ENCODE data around the gene TMEM234.

The TMEM234 gene

DNA sequence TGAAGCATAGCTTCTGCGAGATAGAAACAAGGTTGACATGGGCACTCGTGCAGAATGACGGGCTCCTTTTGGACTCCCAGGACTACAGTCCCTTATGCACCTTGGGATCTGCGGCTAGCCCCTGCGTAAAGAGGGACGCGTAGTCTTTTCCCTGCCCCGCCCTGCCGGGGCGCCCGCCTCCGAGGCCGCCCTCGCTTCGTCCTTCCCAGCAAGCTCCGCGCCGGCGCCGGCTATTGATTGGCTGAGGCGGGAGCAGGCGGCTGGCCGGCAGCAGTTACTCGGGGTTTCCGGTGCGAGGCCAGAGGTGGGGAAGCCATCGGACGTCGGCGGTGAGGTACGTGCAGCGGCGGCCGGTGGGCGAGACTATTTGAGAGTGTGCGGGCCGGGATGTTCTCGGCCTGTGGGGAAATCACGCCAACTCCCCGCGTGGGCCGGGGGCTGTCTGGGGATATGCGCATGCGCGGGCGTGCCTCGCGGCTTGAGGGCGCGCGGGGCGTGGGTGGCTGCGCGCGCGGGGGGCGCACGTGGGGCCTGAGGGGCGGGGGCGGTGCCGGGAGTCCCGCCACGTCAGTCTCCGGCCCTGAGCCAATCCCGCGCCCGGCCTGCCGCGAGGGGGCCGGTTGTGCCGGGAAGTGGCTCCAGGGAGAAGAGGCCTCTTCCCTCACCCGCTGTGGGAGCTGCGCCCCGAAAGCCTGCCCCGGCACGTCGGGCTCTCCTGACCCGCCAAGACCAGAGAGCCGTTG lies 42.5 kb downstream of the TMEM234 start, which contains the start of gene TXLNA:
Gene TXLNA (plus strand): TSS at position 233 of the 743 bp plus-strand sequence. CDS start 671 bp downstream, outside the sequence.
- Histone ChIP-seq H3K27ac (peak within 1 kb of the TSS; percentile 80), H3K9ac (ENCODE audit: insufficient read length) (peak within 1 kb of the TSS; percentile 88), H3K4me3 (peak within 1 kb of the TSS; percentile 79), H3K36me3 (ENCODE audit: insufficient read depth, low read length) (peaks cover 3% of the 10 kb centered on the region; the same call in 1 of the 2 replicates), H3K9me3 (ENCODE audit: low read depth, low read length) (no peaks in the 10 kb centered on the region)
- TF ChIP-seq FOXP2 (optimal IDR thresholded peaks at IDR 0.05; ENCODE audit: control extremely low read depth, extremely low read length, insufficient read depth) (no peak), POLR2AphosphoS5 (IDR thresholded peaks at IDR 0.05; ENCODE audit: borderline replicate concordance, low read depth, low read length) (peak; percentile 80; the same call in 1 of the 2 replicates), EZH2 (IDR thresholded peaks at IDR 0.05) (no peak)
- DNase-seq (ENCODE audit: low read depth, low spot score): no peak

DNA sequence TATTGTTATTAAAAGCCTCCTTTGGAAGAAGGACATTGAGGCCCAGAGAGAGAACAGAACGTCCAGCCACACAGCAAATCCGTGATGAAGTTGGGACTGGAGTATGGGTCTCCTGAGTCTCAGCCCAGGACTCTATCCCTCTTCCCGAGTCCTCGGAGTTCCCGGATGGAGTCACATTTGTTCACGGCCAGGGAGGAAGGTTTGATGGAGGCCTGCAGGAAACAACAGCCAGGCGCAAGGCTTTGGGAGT lies 43.0 kb downstream of the TMEM234 start:
- Histone ChIP-seq H3K9me3 (ENCODE audit: low read depth, low read length) (no peaks in the 10 kb centered on the region), H3K4me3 (no peak overlapping the region), H3K36me3 (ENCODE audit: insufficient read depth, low read length) (no peaks in the 10 kb centered on the region; the same call in 1 of the 2 replicates), H3K9ac (ENCODE audit: insufficient read length) (no peak overlapping the region), H3K27ac (0 out of 2 replicates have a peak overlapping the region, but pooled peaks have one; percentile 56)
- no peak for DNase-seq (ENCODE audit: low read depth, low spot score)
- TF ChIP-seq FOXP2 (optimal IDR thresholded peaks at IDR 0.05; ENCODE audit: control extremely low read depth, extremely low read length, insufficient read depth): no peak
- no peak for TF ChIP-seq EZH2 (IDR thresholded peaks at IDR 0.05)
- no peak for TF ChIP-seq POLR2AphosphoS5 (IDR thresholded peaks at IDR 0.05; ENCODE audit: borderline replicate concordance, low read depth, low read length)

DNA sequence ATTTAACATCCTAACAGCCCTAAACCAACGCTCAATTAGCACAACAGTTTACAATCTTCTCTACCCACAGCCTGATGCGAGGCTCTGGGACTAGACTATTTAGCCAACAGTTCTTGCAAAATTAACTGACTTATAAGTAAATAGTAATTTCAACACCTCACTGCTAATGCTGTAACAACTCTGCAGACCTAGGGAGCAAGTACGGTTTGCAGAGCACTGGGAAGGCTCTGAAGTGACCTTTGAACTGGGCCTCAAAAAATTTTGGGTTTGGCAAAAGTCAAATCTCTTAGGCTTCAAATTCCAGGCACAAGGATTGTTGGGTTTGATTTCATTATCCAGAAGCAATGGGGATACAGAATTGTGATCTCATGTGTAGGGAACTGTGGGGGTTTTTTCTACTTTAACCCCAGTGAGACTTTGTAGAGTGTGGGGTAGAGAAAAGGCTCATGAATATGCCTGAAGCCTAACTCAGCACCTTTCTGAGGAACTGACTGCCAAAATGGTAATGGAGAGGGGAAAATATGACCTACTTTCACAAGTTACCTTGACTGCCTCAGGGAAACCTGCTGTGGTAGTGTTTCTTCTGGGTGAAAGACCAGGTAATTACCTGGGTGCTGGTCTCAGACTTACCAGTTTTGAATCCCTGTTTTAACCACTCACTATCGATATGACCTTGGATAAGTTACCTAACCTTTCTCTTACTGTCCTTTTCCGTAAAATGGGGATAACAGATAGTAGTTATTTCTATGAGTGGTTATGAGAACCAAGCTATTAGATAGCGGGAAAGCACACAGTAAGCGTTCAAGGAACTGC lies 43.6 kb downstream of the TMEM234 start:
- Histone ChIP-seq H3K27ac (peak overlapping the region; percentile 56), H3K36me3 (ENCODE audit: insufficient read depth, low read length) (no peaks in the 10 kb centered on the region; the same call in 1 of the 2 replicates), H3K9ac (ENCODE audit: insufficient read length) (no peak overlapping the region), H3K4me3 (no peak overlapping the region), H3K9me3 (ENCODE audit: low read depth, low read length) (no peaks in the 10 kb centered on the region)
- TF ChIP-seq EZH2 (IDR thresholded peaks at IDR 0.05): no peak
- TF ChIP-seq FOXP2 (optimal IDR thresholded peaks at IDR 0.05; ENCODE audit: control extremely low read depth, extremely low read length, insufficient read depth): no peak
- TF ChIP-seq POLR2AphosphoS5 (IDR thresholded peaks at IDR 0.05; ENCODE audit: borderline replicate concordance, low read depth, low read length): no peak
- no peak for DNase-seq (ENCODE audit: low read depth, low spot score)

DNA sequence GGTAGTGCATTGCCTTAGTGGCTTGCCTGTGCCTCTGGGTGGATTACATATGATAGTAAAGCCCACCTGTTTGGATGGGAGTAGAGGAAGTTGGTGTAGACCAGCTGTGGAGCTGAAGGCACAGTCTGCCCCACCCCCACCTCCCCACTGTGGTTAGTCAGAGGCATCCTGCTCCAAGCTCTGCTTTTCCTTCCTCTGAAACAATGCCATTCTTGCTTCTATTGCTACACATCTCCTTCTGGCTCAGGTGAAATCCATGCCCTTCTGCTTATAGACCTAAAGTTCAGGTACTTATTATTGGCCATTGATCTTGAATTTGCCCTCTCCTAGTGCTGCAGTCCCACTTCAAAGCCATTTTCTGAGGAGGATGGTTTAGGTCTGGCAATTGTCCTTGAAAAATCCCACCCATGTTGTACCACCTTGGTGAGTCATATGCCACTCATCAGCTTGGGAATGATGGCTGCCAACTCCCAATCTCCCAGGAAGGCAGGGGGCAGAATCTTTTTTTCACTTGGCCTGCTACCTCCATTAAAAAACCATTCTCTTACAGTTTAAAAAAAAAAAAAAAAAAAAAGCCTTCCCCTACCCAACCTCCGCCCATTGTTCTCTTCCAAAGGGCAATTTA lies 49.4 kb downstream of the TMEM234 start:
- Histone ChIP-seq H3K36me3 (ENCODE audit: insufficient read depth, low read length) (peaks cover 50% of the 10 kb centered on the region), H3K4me3 (no peak overlapping the region), H3K27ac (no peak overlapping the region), H3K9ac (ENCODE audit: insufficient read length) (no peak overlapping the region), H3K9me3 (ENCODE audit: low read depth, low read length) (no peaks in the 10 kb centered on the region)
- TF ChIP-seq FOXP2 (optimal IDR thresholded peaks at IDR 0.05; ENCODE audit: control extremely low read depth, extremely low read length, insufficient read depth) (no peak), POLR2AphosphoS5 (IDR thresholded peaks at IDR 0.05; ENCODE audit: borderline replicate concordance, low read depth, low read length) (no peak)
- DNase-seq (ENCODE audit: low read depth, low spot score): no peak

DNA sequence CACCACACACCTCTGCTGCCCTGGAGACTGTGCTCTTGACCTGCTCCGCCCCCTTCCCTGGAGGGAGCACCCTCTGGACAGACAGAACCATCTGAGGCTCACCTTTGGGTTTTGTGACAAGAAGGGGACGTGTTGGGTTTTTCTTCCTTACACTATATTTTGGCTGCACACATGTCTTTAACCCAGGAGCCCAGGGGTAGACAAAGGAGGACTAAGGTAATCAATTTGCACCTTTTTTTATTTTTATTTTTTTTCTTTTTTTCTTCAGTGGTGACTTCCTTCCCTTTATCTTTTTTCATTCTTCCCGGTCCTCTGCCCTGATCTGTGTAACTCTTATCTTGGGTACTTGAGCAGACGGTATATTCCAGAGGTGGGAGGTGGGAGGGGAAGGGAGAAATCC lies 51.2 kb downstream of the TMEM234 start:
- DNase-seq (ENCODE audit: low read depth, low spot score): no peak
- Histone ChIP-seq H3K9me3 (ENCODE audit: low read depth, low read length) (no peaks in the 10 kb centered on the region), H3K4me3 (no peak overlapping the region), H3K9ac (ENCODE audit: insufficient read length) (no peak overlapping the region), H3K36me3 (ENCODE audit: insufficient read depth, low read length) (peaks cover 62% of the 10 kb centered on the region), H3K27ac (no peak overlapping the region)
- TF ChIP-seq EZH2 (IDR thresholded peaks at IDR 0.05) (no peak), POLR2AphosphoS5 (IDR thresholded peaks at IDR 0.05; ENCODE audit: borderline replicate concordance, low read depth, low read length) (no peak), FOXP2 (optimal IDR thresholded peaks at IDR 0.05; ENCODE audit: control extremely low read depth, extremely low read length, insufficient read depth) (no peak)

Measured in SK-N-MC (cell line).